Peyer's patch (tissue), 4 donors: ENCODE data around the gene MROH9.
A peak's percentile ranks its signal among the peaks of the same experiment; 100 is the strongest.

Source experiments
- POLR2A ChIP-seq, 2 donors: fragments of 450-650 bp; IDR thresholded peaks; one replicate each; pipeline ENCODE4 v1.5.1; 2017; ENCODE audit warnings: antibody characterized with exemption in 2 of 2, mild to moderate bottlenecking in 2 of 2, moderate library complexity in 2 of 2
- TF ChIP-seq, protein P1 (sequence below), 6 experiments: fragments of 450-650 bp in 4 of 6; fragments of 200-600 bp in 2 of 6; sonication (generic) in 1 of 6; IDR thresholded peaks; one replicate each; pipeline ENCODE4 v1.5.1; 2017 to 2019; ENCODE audit warnings: antibody characterized with exemption in 6 of 6, mild to moderate bottlenecking in 3 of 6, moderate library complexity in 1 of 6

DNA sequence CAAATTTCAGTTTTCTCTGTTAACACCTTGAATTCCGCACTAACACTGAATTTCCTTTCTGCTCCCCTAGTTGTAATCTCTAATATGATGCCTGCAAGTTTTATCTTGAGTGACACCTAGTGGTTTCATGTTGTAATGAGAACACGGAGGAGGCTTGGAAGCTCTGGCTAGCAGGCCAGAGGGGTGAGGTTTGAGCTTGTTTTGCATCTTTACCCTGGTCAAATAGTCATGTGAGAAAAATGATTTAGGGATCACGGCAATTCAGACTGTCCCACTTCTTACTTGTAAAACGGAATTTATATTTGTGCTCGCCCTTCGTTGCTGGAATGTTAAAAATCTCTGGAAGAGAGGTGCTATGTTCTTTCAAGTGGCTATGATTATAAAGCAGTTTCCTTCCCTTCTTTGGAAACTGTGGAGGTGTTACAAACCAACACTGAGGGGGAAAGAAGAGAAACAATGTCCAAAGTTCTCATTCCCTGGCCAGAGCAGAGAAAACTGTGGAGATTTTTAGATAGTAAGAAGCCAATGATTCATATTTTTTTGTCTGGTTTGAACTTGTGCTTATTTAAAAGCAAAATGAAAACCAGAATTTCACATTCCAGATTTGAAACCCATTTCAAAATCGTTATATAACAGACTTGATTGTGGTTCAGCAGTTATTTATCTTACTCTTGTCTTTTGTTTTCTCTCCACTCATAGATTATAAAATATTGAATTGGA lies 5.3 kb upstream of the MROH9 start:
- TF ChIP-seq, protein P1, sequence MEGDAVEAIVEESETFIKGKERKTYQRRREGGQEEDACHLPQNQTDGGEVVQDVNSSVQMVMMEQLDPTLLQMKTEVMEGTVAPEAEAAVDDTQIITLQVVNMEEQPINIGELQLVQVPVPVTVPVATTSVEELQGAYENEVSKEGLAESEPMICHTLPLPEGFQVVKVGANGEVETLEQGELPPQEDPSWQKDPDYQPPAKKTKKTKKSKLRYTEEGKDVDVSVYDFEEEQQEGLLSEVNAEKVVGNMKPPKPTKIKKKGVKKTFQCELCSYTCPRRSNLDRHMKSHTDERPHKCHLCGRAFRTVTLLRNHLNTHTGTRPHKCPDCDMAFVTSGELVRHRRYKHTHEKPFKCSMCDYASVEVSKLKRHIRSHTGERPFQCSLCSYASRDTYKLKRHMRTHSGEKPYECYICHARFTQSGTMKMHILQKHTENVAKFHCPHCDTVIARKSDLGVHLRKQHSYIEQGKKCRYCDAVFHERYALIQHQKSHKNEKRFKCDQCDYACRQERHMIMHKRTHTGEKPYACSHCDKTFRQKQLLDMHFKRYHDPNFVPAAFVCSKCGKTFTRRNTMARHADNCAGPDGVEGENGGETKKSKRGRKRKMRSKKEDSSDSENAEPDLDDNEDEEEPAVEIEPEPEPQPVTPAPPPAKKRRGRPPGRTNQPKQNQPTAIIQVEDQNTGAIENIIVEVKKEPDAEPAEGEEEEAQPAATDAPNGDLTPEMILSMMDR (IDR thresholded peaks at IDR 0.05) = peak in 5 of 6 experiments; percentile 27 to 83 (median 79)
- no peak for TF ChIP-seq POLR2A (IDR thresholded peaks at IDR 0.05)
